ENCODE data around the gene TOR1B.

- no peak for TF ChIP-seq POLR2AphosphoS5 (IDR thresholded peaks at IDR 0.05; ENCODE audit: low read depth, low read length)
- TF ChIP-seq TAF1 (IDR thresholded peaks at IDR 0.05; ENCODE audit: borderline replicate concordance, insufficient read depth, low read length) = no peak
- no peak for TF ChIP-seq REST (IDR thresholded peaks at IDR 0.05; ENCODE audit: insufficient read depth in 1 of 2, low read depth in 2 of 2, low read length in 2 of 2)
- no peak for TF ChIP-seq SIN3A (IDR thresholded peaks at IDR 0.05; ENCODE audit: borderline replicate concordance, insufficient read depth, low read length)
These were observed 26.4 kb upstream of the TOR1B start for GRCh38 chr9:129776566-129776937.
